ENCODE measurements around the gene ST6GALNAC6. TPM values are rescaled to one million over a fixed set of nuclear protein-coding genes. Genes with fewer than 3 reads are reported as not detected.
A peak's percentile ranks its signal among the peaks of the same experiment; 100 is the strongest.

ST6GALNAC6 gene
- total and polyA plus RNA-seq, 2 donors (not counting 1 experiment from before 2014, with no cell fraction given): 68.0 to 126 TPM

DNA sequence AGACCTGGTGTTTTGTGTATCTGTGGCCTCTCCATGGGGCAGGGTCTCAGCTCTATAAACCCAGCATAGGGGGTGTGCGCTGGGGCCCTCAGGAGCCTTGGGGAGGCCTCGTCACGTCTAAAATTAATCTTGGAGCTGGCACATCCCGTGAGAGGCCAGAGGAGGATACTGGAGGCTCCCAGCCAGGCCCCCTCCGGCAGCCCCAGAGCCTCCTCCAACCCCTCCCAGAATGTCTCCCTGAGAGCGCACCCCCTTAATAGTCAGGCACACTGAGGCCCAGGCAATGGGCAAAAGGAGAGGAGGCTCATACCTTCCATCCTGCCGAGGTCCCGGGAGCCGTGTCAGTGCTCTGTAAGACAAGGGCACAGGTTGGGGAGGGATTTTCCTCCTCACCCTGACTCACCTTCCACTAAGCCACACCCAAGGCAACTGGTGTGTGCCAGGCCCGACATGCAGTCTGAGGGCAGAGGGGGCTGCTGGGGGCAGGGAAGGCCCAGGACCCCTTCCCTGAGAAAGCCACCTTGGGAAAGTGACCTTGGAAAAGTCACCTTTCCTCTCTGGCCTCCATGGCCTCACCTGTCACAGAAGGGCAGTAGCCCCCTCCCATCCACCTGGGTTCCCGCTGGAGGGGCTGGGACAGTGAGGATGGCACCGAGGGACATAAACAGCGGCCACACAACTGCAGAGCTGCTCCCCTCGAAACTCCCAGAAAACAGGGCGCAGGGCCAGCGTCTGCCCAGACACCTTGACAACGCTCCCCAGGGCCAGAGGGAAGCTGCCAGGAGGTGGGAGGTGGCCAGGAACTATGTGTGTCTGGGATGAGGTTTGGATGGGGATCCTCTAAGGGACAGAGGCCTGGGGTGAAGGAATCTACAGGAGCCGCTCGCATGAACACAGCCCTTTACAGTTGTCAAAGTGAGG is 24.8 kb downstream of the ST6GALNAC6 start:
- no peak overlapping the region for H3K4me2 ChIP-seq (replicated peaks; ENCODE audit: low read depth, low read length, poor library complexity, severe bottlenecking)
- no peak overlapping the region for H3K27ac ChIP-seq (ENCODE audit: low read length in 2 of 2)
- ChIA-PET CTCF (interaction anchor here (1.4 to 13.7 kb wide), 3 partner anchors 11 to 138 kb away, joined by 3 to 237 read pairs (median 109); partner anchors contain the start of genes ST6GALNAC4 and TOR2A), POLR2A (no interaction called here)
- TF ChIP-seq EZH2 (IDR thresholded peaks at IDR 0.05; ENCODE audit: borderline replicate concordance, insufficient read depth, low read depth, low read length, poor library complexity, severe bottlenecking) (no peak), CTCF (IDR thresholded peaks at IDR 0.05) (no peak)
- no peaks in the 10 kb centered on the region for H4K20me1 ChIP-seq (ENCODE audit: control insufficient read depth, insufficient read depth, low read length, poor library complexity, severe bottlenecking)
- H3K4me1 ChIP-seq (ENCODE audit: control insufficient read depth in 2 of 2, insufficient read depth in 2 of 2, low read length in 2 of 2): peaks cover 21 to 29% of the 10 kb centered on the region in 2 donors
- H2AFZ ChIP-seq (ENCODE audit: insufficient read depth, low read depth, low read length, poor library complexity, severe bottlenecking): no peak overlapping the region
- no peak overlapping the region for H3K4me3 ChIP-seq (ENCODE audit: control extremely low read depth in 1 of 5, extremely low read depth in 1 of 5, insufficient read depth in 1 of 5, low read depth in 2 of 5, low read length in 4 of 5)
- no peaks in the 10 kb centered on the region for H3K36me3 ChIP-seq (replicated peaks in 1 of 2; ENCODE audit: control extremely low read depth in 1 of 2, control insufficient read depth in 1 of 2, extremely low read depth in 1 of 2, insufficient read depth in 2 of 2, low read length in 1 of 2)
- no peak overlapping the region for H3K9ac ChIP-seq (ENCODE audit: low read length)
- H3K27me3 Mint-ChIP-seq: no peaks in the 10 kb centered on the region
- H3K4me3 Mint-ChIP-seq: no peak overlapping the region
- intact Hi-C loops (cut with micrococcal nuclease): no loop called here
- H3K4me1 Mint-ChIP-seq: peaks cover 19% of the 10 kb centered on the region
- DNase-seq: no peak
- peak overlapping the region; percentile 6 for H3K27ac Mint-ChIP-seq
- no peak for ATAC-seq (ENCODE audit: low read depth)
- H3K79me2 ChIP-seq (ENCODE audit: control insufficient read depth, insufficient read depth, low read length): peaks cover 4% of the 10 kb centered on the region
- H3K27me3 ChIP-seq (replicated peaks in 1 of 4; ENCODE audit: control extremely low read depth in 1 of 4, control insufficient read depth in 3 of 4, insufficient read depth in 4 of 4, low read length in 3 of 4): peaks cover 0 to 12% (median 3%) of the 10 kb centered on the region in 4 experiments
- H3K9me3 Mint-ChIP-seq (ENCODE audit: insufficient read depth): no peaks in the 10 kb centered on the region
- WGBS (ENCODE audit: insufficient coverage): 93% methylated on average over 13 of the region's 19 CpGs
- no peaks in the 10 kb centered on the region for H3K9me3 ChIP-seq (ENCODE audit: control extremely low read depth in 1 of 3, control insufficient read depth in 2 of 3, insufficient read depth in 1 of 3, low read length in 2 of 3)

GRCh38 chr9:127873886-127874285 is 25.5 kb downstream of the ST6GALNAC6 start:
- Mint-ChIP-seq H3K4me3 (no peak overlapping the region), H3K27ac (peak overlapping the region; percentile 6), H3K4me1 (peaks cover 16% of the 10 kb centered on the region), H3K27me3 (no peaks in the 10 kb centered on the region), H3K9me3 (ENCODE audit: insufficient read depth) (no peaks in the 10 kb centered on the region)
- no peak for ATAC-seq (ENCODE audit: low read depth)
- Histone ChIP-seq H3K4me2 (replicated peaks; ENCODE audit: low read depth, low read length, poor library complexity, severe bottlenecking) (no peak overlapping the region), H3K4me3 (ENCODE audit: control extremely low read depth in 1 of 5, extremely low read depth in 1 of 5, insufficient read depth in 1 of 5, low read depth in 2 of 5, low read length in 4 of 5) (no peak overlapping the region), H3K36me3 (replicated peaks in 1 of 2; ENCODE audit: control extremely low read depth in 1 of 2, control insufficient read depth in 1 of 2, extremely low read depth in 1 of 2, insufficient read depth in 2 of 2, low read length in 1 of 2) (no peaks in the 10 kb centered on the region), H2AFZ (ENCODE audit: insufficient read depth, low read depth, low read length, poor library complexity, severe bottlenecking) (no peak overlapping the region), H4K20me1 (ENCODE audit: control insufficient read depth, insufficient read depth, low read length, poor library complexity, severe bottlenecking) (no peaks in the 10 kb centered on the region), H3K79me2 (ENCODE audit: control insufficient read depth, insufficient read depth, low read length) (peaks cover 4% of the 10 kb centered on the region), H3K9me3 (ENCODE audit: control extremely low read depth in 1 of 3, control insufficient read depth in 2 of 3, insufficient read depth in 1 of 3, low read length in 2 of 3) (no peaks in the 10 kb centered on the region), H3K9ac (ENCODE audit: low read length) (no peak overlapping the region), H3K27ac (ENCODE audit: low read length in 2 of 2) (no peak overlapping the region), H3K27me3 (replicated peaks in 1 of 4; ENCODE audit: control extremely low read depth in 1 of 4, control insufficient read depth in 3 of 4, insufficient read depth in 4 of 4, low read length in 3 of 4) (peaks cover 0 to 12% (median 3%) of the 10 kb centered on the region in 4 experiments), H3K4me1 (ENCODE audit: control insufficient read depth in 2 of 2, insufficient read depth in 2 of 2, low read length in 2 of 2) (peaks cover 18 to 26% of the 10 kb centered on the region in 2 donors)
- ChIA-PET CTCF (interaction anchor here (1.4 to 13.7 kb wide), 3 partner anchors 11 to 138 kb away, joined by 3 to 237 read pairs (median 109); partner anchors contain the start of genes ST6GALNAC4 and TOR2A), POLR2A (no interaction called here)
- no peak for DNase-seq
- 93% methylated on average over 10 of the region's 10 CpGs for WGBS (ENCODE audit: insufficient coverage)
- intact Hi-C loops (cut with micrococcal nuclease): no loop called here
- no peak for TF ChIP-seq CTCF (IDR thresholded peaks at IDR 0.05)
- TF ChIP-seq EZH2 (IDR thresholded peaks at IDR 0.05; ENCODE audit: borderline replicate concordance, insufficient read depth, low read depth, low read length, poor library complexity, severe bottlenecking): no peak

Data from B cell (primary cell).